HG02981 (cell line): ENCODE data around the gene ZNF207.
"Not testable (repeated sequence)": the region's sequence is repeated elsewhere in the genome, so short reads cannot be mapped to it uniquely, and the experiment has no call there.

Experiments used
- ATAC-seq: cut with Tn5 transposase; IDR thresholded peaks from one replicate; pipeline ENCODE4 v1.9.1; 2021; ENCODE audit warnings: mild to moderate bottlenecking, moderate library complexity; ENCODE audit not compliant: unreplicated experiment

Gene ZNF207

DNA sequence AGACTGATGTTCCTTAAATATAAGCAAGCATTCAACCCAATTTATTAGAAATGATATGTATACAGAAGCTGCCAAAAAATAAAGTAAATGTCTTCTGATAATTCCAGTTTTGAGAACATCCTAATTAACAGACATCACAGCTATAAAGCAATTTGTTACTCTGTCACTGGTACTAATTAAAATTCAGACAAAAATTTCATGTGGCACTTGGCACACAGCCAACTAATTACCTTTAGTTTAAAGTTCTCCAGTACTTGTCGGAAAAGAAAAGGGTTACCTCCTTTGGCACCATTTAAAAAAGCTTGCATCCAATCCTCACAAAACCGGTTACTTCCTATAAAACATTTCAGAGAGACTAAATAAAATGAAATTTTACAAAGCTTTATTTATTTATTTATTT is 16.8 kb upstream of the ZNF207 start:
- no peak for ATAC-seq

DNA sequence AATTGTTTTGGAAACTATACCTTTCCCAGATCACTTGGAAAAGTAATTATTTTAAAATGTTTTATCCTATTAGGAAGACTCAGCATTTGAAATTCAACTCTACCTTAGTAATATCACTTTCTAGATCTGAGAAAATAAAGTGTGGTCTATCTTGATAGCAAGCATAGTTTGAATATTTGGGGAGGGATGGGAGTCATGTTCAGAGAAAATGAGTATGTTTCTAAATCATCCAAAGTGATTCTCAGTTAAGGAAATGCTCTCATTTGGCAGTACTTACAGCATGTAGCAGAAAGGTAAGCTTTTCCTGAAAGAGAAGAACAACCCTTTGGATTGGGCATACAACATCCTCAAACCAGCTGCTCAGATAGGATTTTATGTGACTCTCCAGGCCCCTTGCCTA is 14.9 kb upstream of the ZNF207 start:
- ATAC-seq: no peak

DNA sequence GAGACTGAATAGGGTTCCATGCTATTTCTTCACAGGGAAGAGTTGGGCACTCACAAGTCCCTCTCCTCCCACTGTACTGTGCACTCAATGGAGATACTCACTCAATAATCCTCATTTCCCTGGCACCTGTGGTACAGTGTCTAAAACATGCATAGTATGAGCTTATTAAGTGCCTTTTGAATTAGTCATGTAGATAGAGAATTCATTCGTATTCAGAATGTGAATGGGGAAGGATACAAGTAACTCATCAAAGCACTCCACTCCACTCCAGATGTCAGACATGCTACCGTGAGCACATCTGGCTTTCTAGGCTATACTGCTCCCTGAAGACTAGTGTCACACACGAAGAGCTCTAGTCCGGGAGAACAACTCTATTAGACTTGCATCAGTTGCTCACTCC is 14.3 kb upstream of the ZNF207 start:
- ATAC-seq: no peak

- no peak for ATAC-seq
Observed at GRCh38 chr17:32341141-32341856, 8.7 kb upstream of the ZNF207 start.

- ATAC-seq: peak; percentile 87
Observed at GRCh38 chr17:32341857-32342602, 7.9 kb upstream of the ZNF207 start, which contains the start of gene C17orf75. C17orf75 (minus strand) TSS chr17:32342173; CDS start chr17:32342139, 34 bp downstream.

GRCh38 chr17:32342603-32343325 is 7.2 kb upstream of the ZNF207 start:
- no peak for ATAC-seq

DNA sequence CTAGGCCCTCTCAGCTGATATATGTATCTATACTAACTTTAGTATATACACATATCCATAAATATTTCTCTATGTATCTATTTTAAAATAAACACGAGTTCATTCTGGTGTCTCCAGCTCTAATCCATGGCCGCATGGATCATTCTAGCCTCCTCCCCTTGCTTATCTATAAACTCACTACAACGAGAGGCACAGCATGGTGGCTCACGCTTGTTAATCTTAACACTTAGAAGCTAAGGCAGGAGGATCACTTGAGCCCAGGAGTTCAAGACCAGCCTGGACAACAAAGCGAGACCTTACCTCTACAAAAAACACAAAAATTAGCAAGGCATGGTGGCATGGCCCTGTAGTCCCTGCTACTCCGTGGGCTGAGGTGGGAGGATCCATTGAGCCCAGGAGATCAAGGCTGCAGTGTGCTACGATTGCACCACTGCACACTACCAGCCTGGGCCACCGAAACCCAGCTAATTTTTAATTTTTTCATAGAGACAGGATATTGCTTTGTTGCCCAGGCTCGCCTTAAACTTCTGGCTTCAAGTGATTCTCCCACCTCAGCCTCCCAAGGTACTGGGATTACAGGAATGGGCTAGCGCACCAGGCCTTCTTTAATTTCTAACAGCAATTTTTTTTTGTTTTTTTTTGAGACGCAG is 3.9 kb upstream of the ZNF207 start:
- no peak for ATAC-seq

- ATAC-seq: no peak
Observed at GRCh38 chr17:32348483-32348800, 1.5 kb upstream of the ZNF207 start.

DNA sequence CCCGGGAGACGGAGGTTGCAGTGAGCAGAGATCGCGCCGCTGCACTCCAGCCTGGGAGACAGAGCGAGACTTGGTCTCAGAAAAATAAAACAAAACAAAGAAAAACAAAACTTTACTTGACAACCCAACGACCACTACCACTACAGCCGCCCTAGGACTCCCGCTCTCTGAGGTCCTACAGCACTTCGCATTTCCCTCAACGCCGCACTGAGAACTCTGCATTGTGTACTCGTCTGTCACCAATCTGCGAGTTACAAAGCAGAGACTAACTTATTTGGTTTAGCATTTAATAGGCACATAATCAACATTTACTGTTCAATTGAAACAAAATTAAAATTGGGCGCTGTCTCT is 479 bp upstream of the ZNF207 start:
- ATAC-seq: no peak

DNA sequence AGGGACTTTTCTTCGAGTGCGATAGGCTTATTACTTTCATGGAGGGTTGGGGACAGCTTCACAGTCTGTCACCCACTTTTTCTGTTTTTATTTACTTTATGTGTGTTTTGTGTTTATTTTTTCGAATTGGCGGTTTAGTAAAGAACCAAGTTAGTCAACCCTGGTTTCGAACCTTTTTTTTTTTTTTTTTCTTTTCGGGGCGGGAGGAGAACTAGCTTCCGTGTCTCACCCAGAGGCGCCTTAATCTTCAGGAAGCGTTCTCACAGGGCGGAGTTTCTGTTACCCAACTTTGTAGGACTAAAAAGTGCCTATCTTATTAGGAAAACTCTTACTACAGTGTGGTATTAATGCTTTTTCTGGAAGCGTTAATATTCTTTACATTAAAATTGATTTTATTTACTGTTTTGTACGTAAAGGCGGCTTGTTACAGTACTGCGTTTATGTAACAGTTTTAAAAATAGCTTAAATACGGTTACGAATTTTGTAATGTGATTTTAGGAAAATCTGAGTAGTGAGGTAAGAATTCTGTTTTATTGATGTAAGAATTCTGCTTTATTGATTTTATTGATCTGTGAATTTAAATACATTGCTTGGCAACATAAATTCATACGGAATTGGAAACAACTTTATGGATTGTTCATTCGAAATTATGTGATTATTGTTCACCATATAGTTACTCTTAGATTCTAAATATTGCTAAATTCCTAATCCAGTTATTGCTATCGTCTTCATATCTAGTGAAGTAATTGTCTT is 885 bp downstream of the ZNF207 start:
- ATAC-seq: peak; percentile 24

DNA sequence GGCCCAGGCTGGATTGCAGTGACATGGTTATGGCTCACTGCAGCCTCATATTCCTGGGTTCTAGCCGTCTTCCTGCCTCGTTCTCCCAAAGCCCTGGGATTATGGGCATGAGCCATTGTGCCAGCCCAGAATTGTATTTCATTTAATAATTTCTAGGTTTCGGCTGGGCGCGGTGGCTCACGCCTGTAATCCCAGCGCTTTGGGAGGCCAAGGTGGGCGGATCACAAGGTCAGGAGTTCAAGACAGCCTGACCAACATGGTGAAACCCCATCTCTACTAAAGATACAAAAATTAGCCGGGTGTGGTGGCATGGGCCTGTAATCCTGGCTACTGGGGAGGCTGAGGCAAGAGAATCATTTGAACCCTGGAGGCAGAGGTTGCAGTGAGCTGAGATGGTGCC is 2.8 kb downstream of the ZNF207 start:
- ATAC-seq: not testable (repeated sequence)

- no peak for ATAC-seq
Observed at GRCh38 chr17:32355649-32356377, 5.9 kb downstream of the ZNF207 start.

- ATAC-seq: no peak
Observed at GRCh38 chr17:32356378-32356743, 6.4 kb downstream of the ZNF207 start.

GRCh38 chr17:32356750-32357149 is 6.8 kb downstream of the ZNF207 start:
- ATAC-seq: no peak

GRCh38 chr17:32357615-32358014 is 7.7 kb downstream of the ZNF207 start:
- no peak for ATAC-seq

DNA sequence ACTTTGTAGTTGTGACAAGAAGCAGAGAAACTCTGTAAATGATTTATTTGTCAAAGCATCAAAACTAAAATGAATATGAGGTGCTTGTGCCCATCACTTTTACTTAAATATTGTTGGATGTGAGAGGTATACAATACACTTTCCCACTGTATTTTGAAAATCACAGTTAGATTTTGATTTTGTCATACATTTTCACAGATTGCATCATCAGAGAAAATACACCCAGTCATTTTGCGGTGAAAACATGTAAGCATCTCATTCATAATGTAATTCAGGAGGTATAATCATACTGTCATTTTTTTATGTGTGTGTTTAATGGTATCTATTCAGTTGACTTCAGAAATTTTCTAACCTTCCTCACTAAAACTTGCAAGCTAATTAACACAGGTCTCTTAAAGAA is 11.3 kb downstream of the ZNF207 start:
- no peak for ATAC-seq

DNA sequence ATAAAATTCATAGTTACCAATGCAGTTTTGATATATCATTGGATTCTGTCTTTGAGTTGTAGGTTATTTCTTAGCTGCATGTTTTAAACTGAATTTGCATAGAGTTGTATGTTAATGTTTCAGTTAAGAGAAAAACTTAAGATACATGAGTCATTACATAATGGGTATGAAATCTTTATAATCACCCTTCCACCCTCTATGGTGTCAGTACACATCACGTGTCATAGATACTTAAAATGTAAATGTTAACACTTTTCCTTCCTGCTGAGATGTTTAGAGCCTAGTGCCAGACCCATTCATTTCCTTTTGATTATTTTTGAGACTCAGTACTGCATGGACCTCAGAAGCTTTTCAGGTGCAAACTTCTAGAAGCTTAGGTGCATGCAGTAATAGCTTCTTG is 20.5 kb downstream of the ZNF207 start:
- ATAC-seq: no peak

- no peak for ATAC-seq
Observed at GRCh38 chr17:32382526-32383223, 32.7 kb downstream of the ZNF207 start.

- no peak for ATAC-seq
Observed at GRCh38 chr17:32383926-32384434, 34.0 kb downstream of the ZNF207 start.
